Measurements from ENCODE around the gene DLG2. TPM values are rescaled to one million over a fixed set of nuclear protein-coding genes. Genes with fewer than 3 reads are reported as not detected.

The DLG2 gene
- total RNA-seq, 1 donor from 2014 or later, result 6.7 TPM

DNA sequence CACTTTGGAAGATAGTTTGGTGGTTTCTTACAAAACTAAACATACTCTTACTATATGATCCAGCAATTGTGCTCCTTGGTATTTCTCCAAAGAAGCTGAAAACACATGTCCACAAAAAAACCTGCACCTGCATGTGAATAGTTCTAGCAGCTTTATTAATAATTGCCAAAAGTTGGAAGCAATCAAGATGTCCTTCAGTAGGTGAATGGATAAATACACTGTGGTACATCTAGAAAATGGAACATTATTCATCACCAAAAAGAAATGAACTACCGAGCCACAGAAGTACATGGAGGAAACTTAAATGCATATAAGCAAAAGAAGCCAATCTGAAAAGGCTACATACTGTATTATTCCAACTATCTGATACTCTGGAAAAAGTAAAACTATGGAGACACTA lies 1771.9 kb downstream of the DLG2 start:
- no peak overlapping the region for H3K4me3 Mint-ChIP-seq
- H3K27me3 Mint-ChIP-seq (ENCODE audit: low read depth), result peaks cover 3% of the 10 kb centered on the region
- H3K9me3 Mint-ChIP-seq, result peaks cover 33% of the 10 kb centered on the region
- peaks cover 7% of the 10 kb centered on the region for H3K36me3 Mint-ChIP-seq
- DNase-seq (ENCODE audit: low spot score in 2 of 2, unreplicated experiment in 2 of 2), result no peak
- H3K4me1 Mint-ChIP-seq, result no peaks in the 10 kb centered on the region
- TF ChIP-seq, protein P1, sequence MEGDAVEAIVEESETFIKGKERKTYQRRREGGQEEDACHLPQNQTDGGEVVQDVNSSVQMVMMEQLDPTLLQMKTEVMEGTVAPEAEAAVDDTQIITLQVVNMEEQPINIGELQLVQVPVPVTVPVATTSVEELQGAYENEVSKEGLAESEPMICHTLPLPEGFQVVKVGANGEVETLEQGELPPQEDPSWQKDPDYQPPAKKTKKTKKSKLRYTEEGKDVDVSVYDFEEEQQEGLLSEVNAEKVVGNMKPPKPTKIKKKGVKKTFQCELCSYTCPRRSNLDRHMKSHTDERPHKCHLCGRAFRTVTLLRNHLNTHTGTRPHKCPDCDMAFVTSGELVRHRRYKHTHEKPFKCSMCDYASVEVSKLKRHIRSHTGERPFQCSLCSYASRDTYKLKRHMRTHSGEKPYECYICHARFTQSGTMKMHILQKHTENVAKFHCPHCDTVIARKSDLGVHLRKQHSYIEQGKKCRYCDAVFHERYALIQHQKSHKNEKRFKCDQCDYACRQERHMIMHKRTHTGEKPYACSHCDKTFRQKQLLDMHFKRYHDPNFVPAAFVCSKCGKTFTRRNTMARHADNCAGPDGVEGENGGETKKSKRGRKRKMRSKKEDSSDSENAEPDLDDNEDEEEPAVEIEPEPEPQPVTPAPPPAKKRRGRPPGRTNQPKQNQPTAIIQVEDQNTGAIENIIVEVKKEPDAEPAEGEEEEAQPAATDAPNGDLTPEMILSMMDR (IDR thresholded peaks at IDR 0.05; ENCODE audit: unreplicated experiment), result no peak
- no peak overlapping the region for H3K27ac Mint-ChIP-seq

DNA sequence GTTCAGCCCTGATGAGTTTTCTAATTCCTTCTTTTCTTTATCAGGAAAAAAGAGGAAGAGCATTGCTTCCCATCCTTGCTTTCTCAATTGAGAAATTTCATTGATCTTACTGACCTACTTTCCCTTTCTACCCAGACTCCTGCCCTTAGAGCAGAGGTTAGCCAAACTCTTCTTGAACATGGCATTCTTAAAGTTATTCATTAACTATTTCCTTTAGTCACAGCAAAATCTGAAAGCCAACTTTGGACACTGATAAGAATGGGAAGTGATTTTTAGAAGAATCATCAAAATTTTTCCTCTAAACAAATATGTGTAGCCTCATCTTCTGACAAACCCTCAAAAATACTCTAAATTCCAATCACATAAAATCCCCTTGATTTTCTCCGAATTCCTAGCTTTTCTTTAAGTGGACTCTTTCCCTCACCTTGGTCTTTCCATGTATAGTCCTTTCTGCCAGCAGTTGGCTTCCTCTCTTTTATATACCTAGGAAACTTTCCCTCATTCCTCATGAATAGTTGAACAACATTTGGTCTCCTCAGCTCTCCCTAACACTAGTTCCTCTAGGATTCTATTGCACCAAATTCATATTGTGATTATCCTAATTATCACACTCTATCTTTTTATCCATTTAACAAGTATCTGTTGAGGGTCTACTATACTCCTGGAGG lies 1774.2 kb downstream of the DLG2 start:
- Mint-ChIP-seq H3K4me1 (no peaks in the 10 kb centered on the region), H3K27me3 (ENCODE audit: low read depth) (peaks cover 3% of the 10 kb centered on the region), H3K27ac (no peak overlapping the region), H3K4me3 (no peak overlapping the region), H3K9me3 (peaks cover 23% of the 10 kb centered on the region), H3K36me3 (peaks cover 3% of the 10 kb centered on the region)
- TF ChIP-seq, protein P1 (IDR thresholded peaks at IDR 0.05; ENCODE audit: unreplicated experiment), result no peak
- DNase-seq (ENCODE audit: low spot score in 2 of 2, unreplicated experiment in 2 of 2), result no peak

DNA sequence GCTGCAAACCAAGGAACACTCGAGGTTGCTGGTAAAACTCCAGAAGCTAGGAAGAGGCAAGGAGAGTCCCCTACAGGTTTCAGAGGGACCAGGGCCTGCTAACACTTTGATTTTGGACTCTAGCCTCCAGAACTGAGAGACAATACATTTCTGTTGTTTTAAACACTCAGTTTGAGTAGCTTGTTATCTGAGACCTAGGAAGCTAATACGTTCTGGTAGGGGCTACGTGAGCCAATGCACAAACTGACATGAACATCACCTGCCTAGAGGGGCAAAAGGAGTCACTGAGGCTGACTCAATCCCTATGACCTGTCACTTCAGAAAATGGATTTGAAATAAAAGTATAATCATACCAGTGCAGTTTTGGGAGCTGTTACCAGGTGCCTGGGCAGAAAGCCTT lies 1775.1 kb downstream of the DLG2 start:
- H3K27ac Mint-ChIP-seq, result no peak overlapping the region
- DNase-seq (ENCODE audit: low spot score in 2 of 2, unreplicated experiment in 2 of 2), result no peak
- no peaks in the 10 kb centered on the region for H3K4me1 Mint-ChIP-seq
- TF ChIP-seq, protein P1 (IDR thresholded peaks at IDR 0.05; ENCODE audit: unreplicated experiment), result no peak
- peaks cover 3% of the 10 kb centered on the region for H3K27me3 Mint-ChIP-seq (ENCODE audit: low read depth)
- peaks cover under 1% of the 10 kb centered on the region for H3K36me3 Mint-ChIP-seq
- H3K4me3 Mint-ChIP-seq, result no peak overlapping the region
- H3K9me3 Mint-ChIP-seq, result peaks cover 14% of the 10 kb centered on the region

DNA sequence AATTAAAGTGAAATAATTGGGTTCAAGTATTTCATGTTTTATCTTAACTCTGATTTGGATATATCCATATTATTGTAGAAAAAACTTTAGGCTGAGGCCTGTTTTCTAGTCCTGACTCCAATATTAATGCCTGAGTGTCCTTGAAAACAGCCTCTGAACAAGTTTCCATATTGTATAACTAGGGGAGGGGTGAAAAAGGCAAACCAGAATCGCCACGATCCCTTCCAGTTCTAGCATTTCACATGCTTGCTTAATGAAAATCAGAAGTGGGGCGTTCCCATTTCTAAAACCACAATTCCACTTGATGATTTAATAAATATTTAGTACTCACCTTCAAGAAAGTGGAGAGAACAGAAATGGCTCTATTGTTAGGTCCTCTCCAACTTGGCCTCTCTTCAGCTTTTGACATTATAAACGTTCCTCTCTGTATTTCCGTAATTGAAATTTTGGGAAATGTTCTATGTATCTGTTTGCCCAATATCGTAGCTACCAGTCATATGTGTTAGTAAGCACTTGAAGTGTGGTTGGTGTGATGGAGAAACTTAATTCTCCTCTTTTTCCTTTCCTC lies 1779.6 kb downstream of the DLG2 start:
- H3K4me3 Mint-ChIP-seq, result no peak overlapping the region
- H3K36me3 Mint-ChIP-seq, result no peaks in the 10 kb centered on the region
- no peaks in the 10 kb centered on the region for H3K4me1 Mint-ChIP-seq
- no peaks in the 10 kb centered on the region for H3K9me3 Mint-ChIP-seq
- H3K27me3 Mint-ChIP-seq (ENCODE audit: low read depth), result no peaks in the 10 kb centered on the region
- TF ChIP-seq, protein P1 (IDR thresholded peaks at IDR 0.05; ENCODE audit: unreplicated experiment), result no peak
- H3K27ac Mint-ChIP-seq, result no peak overlapping the region
- DNase-seq (ENCODE audit: low spot score in 2 of 2, unreplicated experiment in 2 of 2), result no peak

DNA sequence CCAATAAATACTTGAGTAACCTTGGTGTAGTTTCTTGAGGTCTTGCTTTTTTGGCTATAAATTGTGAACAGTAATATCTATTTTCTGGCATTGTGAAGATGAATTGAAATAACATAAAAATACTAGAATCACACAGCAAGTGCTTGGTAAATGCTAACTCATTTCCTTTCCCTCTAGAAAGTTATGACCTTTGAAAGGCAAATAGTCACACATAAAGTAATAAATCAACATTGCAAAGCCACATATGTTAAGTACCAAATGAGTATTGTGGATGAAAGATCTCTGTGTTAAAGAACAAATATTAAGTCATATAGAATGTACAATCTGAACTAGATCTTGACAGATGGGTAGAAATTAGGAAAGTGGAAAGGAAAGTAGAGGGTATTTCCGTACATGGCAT lies 1781.3 kb downstream of the DLG2 start:
- no peak for DNase-seq (ENCODE audit: low spot score in 2 of 2, unreplicated experiment in 2 of 2)
- Mint-ChIP-seq H3K36me3 (no peaks in the 10 kb centered on the region), H3K27ac (no peak overlapping the region), H3K27me3 (ENCODE audit: low read depth) (no peaks in the 10 kb centered on the region), H3K4me3 (no peak overlapping the region), H3K9me3 (no peaks in the 10 kb centered on the region), H3K4me1 (no peaks in the 10 kb centered on the region)
- TF ChIP-seq, protein P1 (IDR thresholded peaks at IDR 0.05; ENCODE audit: unreplicated experiment), result no peak

All from mesothelial cell of epicardium (in vitro differentiated cells).